ENCODE results near the gene ANTXRL. TPM values are rescaled to one million over a fixed set of nuclear protein-coding genes. Genes with fewer than 3 reads are reported as not detected.
"Not testable (repeated sequence)": the region's sequence is repeated elsewhere in the genome, so short reads cannot be mapped to it uniquely, and the experiment has no call there.

ANTXRL gene
- total and polyA plus RNA-seq, 7 donors, result 0.06 TPM; not detected in 6

DNA sequence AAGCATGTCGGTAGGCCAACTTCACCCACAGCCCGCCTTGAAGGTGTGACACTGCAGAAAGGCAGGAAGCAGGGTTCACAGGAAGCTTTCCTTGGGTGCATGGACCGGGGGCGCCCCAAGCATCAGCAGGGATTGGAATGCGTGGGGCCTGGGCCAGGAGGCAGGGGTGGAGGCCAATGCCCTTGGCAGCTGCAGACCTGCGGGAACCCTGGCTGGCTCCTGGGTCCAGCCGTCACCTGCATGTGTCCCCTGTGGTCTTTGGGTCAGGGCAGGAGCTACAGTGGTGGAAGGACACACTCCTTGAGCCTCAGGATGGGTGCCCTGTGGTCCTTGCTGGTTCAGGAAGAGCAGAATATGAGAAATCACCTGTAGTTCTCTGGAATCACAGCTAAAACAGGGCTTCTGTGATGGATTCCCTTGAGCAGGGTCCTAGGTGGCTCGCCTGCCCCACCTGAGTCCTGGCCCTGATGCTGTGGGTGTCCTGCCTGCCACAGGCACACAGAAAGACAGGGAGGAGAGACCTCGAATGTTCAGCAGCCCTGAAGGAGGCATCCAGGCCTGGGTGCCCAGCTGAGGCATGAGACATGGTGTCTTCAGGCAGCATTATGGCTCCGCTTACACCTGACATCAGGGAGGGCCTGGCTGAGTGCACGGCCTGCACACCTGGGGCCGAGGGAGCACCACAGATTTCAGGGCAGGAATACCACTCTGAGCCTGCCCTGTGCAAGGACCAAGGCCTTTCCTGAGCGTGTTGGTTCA lies 15.1 kb downstream of the ANTXRL start:
- no peak overlapping the region for H3K4me3 ChIP-seq
- DNase-seq (no peak), ATAC-seq (no peak)
- intact Hi-C loops (cut with DNase I), result no loop called here
- no peak overlapping the region for H3K27ac ChIP-seq
- H3K27me3 ChIP-seq (ENCODE audit: insufficient read depth in 3 of 3, low read length in 2 of 3), result no peaks in the 10 kb centered on the region
- 86 to 92% (median 87%) methylated on average over 13 of the region's 13 CpGs for WGBS, 3 donors
- H3K9me3 ChIP-seq, result no peaks in the 10 kb centered on the region
- TF ChIP-seq, protein P1, sequence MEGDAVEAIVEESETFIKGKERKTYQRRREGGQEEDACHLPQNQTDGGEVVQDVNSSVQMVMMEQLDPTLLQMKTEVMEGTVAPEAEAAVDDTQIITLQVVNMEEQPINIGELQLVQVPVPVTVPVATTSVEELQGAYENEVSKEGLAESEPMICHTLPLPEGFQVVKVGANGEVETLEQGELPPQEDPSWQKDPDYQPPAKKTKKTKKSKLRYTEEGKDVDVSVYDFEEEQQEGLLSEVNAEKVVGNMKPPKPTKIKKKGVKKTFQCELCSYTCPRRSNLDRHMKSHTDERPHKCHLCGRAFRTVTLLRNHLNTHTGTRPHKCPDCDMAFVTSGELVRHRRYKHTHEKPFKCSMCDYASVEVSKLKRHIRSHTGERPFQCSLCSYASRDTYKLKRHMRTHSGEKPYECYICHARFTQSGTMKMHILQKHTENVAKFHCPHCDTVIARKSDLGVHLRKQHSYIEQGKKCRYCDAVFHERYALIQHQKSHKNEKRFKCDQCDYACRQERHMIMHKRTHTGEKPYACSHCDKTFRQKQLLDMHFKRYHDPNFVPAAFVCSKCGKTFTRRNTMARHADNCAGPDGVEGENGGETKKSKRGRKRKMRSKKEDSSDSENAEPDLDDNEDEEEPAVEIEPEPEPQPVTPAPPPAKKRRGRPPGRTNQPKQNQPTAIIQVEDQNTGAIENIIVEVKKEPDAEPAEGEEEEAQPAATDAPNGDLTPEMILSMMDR (IDR thresholded peaks at IDR 0.05), result no peak
- H3K36me3 ChIP-seq (ENCODE audit: insufficient read depth in 1 of 2, low read depth in 1 of 2), result no peaks in the 10 kb centered on the region
- no peaks in the 10 kb centered on the region for H3K4me1 ChIP-seq

DNA sequence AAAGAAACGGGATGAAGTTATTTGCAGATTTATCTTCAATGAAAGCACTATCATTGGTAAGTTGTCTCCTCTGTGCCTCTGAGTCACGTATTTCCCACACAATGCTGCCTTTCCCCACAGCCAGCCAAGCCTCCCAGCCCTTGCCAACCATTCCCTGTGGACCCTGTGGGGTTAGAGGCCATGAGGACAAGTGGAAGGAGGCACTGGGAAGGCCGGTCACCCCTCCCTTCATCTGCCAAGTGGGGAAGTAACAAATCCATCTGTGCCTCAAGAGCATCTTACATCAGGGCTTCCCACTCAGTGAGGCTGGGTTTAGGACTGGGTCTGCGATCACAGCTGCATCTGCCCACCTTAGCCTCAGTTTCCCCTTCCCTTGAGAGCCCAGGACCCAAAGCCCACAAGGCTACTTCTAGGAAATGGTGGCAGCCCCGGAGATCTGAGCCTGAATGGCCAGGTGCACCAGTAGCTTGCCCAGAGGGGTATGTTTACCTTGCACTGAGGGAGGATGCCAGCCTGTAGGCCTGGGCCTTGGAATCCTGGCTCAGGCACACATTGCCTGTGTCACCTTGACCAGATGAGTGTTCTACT lies 16.1 kb downstream of the ANTXRL start:
- intact Hi-C loops (cut with DNase I); DNase-seq; H3K4me1 ChIP-seq; H3K9me3 ChIP-seq; H3K27ac ChIP-seq; H3K36me3 ChIP-seq (ENCODE audit: insufficient read depth in 1 of 2, low read depth in 1 of 2); ATAC-seq; H3K4me3 ChIP-seq; H3K27me3 ChIP-seq (ENCODE audit: insufficient read depth in 3 of 3, low read length in 2 of 3): not testable (repeated sequence)
- 90 to 92% (median 91%) methylated on average over 5 of the region's 5 CpGs for WGBS, 3 donors

DNA sequence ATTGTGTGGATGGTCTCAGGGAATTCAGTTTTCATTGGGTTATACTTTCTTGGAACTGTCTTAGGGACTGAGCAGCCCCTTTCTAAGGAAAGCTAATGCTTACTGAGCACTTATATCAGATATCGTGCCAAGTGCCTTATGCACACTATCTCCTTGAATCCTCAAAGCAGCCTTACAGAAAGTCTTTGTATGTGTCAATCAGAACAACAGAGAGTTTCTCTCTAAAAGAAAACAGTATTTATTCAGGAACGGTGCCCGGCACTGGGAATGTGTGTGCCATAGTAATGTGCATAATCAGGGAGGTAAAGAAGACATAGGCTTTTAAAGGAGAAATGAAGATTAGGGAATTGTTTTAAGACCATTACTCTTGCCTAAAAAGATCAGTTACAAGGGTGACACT lies 17.3 kb downstream of the ANTXRL start:
- DNase-seq, result no peak
- Histone ChIP-seq H3K4me3 (no peak overlapping the region), H3K4me1 (no peaks in the 10 kb centered on the region), H3K27me3 (ENCODE audit: insufficient read depth in 3 of 3, low read length in 2 of 3) (no peaks in the 10 kb centered on the region), H3K9me3 (no peaks in the 10 kb centered on the region), H3K36me3 (ENCODE audit: insufficient read depth in 1 of 2, low read depth in 1 of 2) (no peaks in the 10 kb centered on the region), H3K27ac (no peak overlapping the region)
- intact Hi-C loops (cut with DNase I), result no loop called here
- WGBS, 3 donors, result 92 to 95% (median 93%) methylated on average over 3 of the region's 3 CpGs
- TF ChIP-seq, protein P1 (IDR thresholded peaks at IDR 0.05), result no peak
- no peak for ATAC-seq

DNA sequence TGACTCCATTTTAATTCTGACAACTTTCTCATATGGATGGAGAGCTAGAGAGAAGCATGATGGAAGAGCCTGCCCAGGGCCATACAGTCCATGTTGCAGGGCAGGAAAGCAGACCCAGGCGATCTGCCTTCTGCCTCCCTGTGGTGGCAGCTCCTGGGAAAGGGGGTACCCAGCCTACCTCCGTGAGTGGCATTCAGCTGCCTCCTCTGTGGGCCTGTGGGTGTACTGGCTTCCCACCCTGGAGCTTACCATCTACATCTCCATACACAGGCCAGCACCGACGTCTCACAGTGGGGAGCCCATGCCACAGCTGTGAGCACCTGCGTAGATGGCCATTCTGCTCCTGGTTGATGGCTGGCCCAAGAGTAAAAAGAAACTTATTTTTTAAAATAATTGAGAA lies 17.9 kb downstream of the ANTXRL start:
- H3K36me3 ChIP-seq (ENCODE audit: insufficient read depth in 1 of 2, low read depth in 1 of 2); H3K27me3 ChIP-seq (ENCODE audit: insufficient read depth in 3 of 3, low read length in 2 of 3); H3K4me1 ChIP-seq; H3K27ac ChIP-seq; H3K9me3 ChIP-seq; ATAC-seq; H3K4me3 ChIP-seq; DNase-seq; intact Hi-C loops (cut with DNase I): not testable (repeated sequence)
- 78 to 94% (median 86%) methylated on average over 5 of the region's 5 CpGs for WGBS, 3 donors

DNA sequence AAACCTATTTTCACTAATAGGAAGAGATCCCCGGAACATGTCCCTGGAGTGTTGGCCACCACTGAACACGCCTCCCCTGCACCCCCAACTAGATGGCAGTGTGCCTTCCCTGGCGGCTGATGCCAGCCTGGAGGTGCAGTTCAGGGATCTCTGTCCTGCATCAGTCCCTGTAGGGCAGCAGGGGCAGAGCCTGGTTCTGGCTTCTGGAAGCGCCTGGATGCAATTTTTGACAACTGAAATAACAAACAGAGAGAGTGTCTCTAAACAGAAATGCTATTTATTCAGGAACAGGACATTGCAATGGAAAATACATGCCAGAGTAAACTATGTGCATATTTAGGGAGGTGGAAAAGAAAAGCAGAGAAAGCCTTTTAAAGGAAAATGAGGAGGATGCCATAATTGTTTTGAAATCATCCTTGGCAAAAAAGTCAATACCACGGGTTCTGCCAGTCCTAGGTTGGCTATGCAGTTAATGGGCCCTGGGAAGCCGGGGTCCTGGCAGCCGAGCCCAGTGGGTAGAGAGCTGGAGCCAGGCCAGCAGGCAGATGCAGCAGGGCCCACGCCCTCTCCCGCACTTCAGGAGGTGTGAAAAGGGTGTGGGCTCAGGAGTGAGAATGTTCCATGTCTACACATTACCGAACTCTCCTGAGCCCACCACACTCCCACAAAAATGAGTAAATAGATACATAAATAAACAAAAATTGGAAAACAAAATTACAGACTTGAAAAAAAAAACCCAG lies 18.5 kb downstream of the ANTXRL start:
- no peak for ATAC-seq
- TF ChIP-seq, protein P1 (IDR thresholded peaks at IDR 0.05), result no peak
- H3K4me1 ChIP-seq, result no peaks in the 10 kb centered on the region
- no peak overlapping the region for H3K27ac ChIP-seq
- H3K36me3 ChIP-seq (ENCODE audit: insufficient read depth in 1 of 2, low read depth in 1 of 2), result no peaks in the 10 kb centered on the region
- no peaks in the 10 kb centered on the region for H3K9me3 ChIP-seq
- H3K27me3 ChIP-seq (ENCODE audit: insufficient read depth in 3 of 3, low read length in 2 of 3), result no peaks in the 10 kb centered on the region
- intact Hi-C loops (cut with DNase I), result no loop called here
- DNase-seq, result no peak
- no peak overlapping the region for H3K4me3 ChIP-seq
- 52 to 61% (median 54%) methylated on average over 10 of the region's 10 CpGs for WGBS, 3 donors
